HG03103 (cell line): Measurements from ENCODE around the gene BCLAF1.
"Not testable (repeated sequence)": the region's sequence is repeated elsewhere in the genome, so short reads cannot be mapped to it uniquely, and the experiment has no call there.

Source experiments
- ATAC-seq: cut with Tn5 transposase; IDR thresholded peaks from one replicate; pipeline ENCODE4 v1.9.1; 2021; ENCODE audit warnings: low read depth; ENCODE audit not compliant: unreplicated experiment

Gene BCLAF1

DNA sequence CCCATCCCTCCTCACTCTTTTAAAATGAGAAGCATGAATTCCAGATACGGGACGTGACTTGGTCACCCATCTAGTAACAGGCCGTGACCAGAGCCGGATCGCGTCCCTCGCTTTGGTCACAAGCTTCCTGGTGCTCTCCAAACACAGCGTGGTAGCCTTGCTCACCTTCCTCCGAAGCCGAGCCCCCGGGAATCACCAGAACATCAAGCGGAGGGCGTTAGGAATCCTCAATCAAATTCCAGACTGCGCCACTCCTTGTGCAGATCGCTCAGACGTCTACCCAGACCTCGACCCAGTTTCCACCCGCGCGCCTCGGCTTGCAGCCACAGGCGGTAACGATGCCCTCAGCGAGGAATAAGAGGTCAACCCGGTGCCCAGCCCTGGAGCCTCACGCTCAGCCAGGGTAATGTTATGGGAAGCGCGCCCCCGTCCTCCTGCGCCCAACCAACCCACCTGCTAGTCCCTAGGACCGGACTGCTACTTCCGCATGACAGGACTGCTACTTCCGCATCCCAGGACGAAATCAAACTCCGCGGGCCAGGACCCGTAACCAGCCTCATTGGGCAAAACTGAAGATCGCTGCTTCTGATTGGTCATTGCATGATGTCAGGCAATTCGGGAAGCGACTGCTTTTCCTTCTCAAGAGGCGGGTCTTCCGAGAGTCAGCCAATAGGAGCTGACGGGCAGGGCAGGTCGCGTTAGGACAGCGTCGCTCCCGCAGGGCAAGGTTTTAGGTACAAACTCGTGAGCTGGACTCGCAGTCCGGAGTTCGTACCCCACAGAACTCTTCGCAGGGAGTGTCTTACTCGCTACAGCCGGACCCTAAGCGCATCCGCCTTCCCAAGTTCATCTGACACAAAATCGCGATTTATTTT is 39.6 kb downstream of the BCLAF1 start, which contains the start of gene MTFR2:
TSS of gene MTFR2 (minus strand) at position 501 of the 875 bp plus-strand sequence. CDS start 1,212 bp downstream, outside the sequence.
- ATAC-seq, result peak; percentile 96

DNA sequence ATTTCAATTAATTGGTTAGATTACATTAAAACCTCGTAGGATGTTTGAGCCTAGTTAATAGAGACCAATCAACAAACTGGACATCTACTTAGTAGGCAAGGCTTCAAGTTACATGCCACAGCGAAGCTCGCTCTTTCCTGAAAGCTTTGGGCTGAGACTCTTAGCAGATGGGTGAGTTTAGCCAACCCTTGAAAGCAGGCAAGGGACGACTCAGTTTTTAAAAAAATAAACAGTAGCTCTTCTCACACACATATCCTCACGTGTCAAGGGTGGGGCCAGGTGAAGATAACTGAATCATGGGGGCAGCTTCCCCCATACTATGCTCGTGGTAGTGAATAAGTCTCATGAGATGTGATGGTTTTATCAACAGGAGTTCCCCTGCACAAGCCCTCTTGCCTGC is 40.3 kb downstream of the BCLAF1 start:
- no peak for ATAC-seq

DNA sequence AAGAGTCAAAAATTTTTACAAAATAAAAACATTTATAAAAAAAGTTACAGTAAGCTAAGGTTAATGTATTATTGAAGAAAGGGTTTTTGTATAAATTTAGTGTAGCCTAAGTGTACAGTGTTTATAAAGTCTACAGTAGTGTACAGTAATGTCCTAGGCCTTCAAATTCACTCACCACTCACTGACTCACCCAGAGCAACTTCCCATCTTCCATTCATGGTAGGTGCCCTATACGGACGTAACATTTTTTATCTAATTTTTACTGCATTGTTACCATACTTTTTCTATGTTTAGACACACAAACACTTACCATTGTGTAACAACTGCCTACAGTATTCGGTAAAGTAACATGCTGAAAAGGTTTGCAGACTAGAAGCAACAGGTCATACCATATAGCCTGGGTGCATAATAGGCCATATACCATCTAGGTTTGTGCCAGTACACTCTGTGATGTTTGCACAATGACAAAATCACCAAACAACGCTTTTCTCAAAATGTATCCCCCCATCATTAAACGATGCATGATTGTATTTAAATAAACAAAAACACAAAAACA is 45.5 kb downstream of the BCLAF1 start:
- ATAC-seq, result no peak

DNA sequence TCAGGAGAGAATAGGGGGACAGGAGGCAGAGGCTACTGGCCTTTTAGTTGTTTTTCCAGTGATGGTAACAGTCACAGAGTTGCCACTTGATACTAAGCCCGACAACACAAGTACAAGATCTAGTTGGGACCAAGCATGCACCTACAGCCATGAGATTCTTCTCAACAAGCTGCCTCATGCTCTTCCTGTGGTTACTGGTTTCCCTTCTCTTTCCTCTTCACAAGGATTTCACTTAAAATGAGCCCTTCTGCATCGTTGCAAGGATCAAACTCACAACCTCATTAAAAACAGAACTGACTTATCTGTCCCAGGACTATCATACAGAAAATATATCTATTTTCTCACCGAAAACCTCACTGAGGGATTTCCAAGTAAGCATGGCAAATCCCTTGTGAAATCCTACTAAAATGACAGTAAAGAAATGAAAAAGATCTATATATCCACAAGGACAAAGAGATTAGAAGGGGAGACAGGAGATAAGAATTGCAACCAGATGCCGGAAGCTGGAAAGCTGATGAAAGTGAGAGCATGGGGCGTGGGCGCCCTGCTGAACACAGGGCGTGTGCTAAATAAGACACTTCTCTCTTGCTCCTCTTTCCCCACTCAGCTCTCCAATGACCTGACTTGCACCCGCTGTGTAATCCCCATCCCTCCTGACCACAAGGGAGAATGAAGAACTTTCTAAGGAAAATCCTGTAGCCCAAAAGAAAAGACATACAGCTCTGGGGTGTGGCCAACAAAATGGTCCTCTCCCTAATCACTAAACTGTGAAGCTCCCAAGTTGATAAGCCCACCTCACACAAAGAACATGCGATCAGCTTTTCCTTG is 53.0 kb downstream of the BCLAF1 start:
- no peak for ATAC-seq

DNA sequence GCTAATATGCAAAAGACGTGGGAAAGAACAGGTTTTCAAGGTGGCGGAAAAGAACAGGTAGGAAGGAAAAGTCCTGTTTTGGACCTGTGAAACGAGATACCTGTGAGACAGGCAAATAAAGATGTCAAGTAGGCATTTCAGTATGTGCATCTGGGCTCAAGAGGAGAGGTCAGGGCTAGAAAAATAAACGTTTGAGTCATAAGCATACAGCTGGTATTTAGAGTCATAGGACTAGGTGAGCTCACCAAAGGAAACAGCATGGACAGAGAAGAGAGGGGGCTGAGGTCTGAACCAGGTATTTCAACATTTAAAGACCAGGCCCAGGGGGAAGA is 54.4 kb downstream of the BCLAF1 start:
- ATAC-seq, result no peak

DNA sequence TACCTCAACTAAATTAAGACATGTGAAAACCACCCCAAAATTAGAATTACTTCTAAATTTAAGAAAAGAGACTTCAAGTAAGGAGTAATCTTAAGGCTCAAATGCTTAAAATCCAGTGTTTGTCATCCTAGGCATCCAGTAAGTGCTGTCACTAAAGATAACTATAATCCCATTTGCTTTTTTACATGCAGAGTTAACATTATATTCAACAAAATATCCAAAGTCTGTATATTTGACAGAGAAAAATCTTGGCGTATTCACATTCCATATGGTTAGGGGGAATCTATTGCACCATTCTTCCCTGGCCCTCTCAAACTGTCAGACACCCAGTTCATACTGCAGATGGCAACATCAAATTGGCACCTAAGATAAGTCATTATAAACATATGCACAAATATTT is 56.9 kb downstream of the BCLAF1 start:
- no peak for ATAC-seq

DNA sequence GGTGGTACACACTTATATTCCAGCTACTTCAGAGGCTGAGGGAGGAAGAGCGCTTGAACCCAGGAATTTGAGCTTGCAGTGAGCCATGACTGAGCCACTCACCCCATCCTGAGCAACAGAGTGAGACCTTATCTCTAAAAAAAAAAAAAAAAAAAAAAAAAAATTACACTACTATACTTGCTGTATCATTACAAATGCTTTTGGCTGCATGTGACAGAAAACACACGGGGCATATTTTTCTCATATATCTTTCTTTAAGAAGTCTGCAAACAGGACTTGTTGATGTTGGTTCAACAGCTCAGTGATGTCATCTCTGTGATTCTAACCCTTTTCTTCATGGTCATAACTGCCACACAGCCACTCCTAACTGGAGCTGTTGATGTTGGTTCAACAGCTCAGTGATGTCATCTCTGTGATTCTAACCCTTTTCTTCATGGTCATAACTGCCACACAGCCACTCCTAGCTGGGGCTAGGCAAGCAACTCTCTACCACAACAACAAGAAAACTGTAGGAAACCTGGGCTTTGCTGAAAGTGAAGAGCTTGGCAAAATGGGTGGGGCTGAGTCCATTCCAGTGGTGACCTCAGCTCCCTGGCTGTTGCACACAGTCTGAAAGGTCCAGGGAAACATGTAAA is 59.3 kb downstream of the BCLAF1 start:
- no peak for ATAC-seq

DNA sequence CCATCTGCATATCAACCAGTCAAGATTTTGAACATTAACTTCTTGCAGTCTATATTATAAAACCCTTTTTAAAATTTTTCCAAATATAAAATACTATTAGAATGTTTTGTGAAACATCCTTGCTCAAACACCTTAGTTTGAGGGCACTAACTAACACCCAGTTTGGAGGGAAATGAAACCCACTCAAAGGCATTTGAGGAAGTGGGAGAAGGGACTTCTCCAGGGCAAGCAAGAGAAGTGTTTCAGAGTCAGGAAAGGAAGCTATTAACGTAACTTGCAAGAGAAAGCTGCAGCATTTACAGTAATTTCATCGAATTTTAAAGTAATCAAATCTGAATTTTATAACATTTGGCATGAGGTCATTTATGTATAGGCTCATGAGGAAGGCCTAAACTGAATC is 60.8 kb downstream of the BCLAF1 start:
- ATAC-seq, result no peak

DNA sequence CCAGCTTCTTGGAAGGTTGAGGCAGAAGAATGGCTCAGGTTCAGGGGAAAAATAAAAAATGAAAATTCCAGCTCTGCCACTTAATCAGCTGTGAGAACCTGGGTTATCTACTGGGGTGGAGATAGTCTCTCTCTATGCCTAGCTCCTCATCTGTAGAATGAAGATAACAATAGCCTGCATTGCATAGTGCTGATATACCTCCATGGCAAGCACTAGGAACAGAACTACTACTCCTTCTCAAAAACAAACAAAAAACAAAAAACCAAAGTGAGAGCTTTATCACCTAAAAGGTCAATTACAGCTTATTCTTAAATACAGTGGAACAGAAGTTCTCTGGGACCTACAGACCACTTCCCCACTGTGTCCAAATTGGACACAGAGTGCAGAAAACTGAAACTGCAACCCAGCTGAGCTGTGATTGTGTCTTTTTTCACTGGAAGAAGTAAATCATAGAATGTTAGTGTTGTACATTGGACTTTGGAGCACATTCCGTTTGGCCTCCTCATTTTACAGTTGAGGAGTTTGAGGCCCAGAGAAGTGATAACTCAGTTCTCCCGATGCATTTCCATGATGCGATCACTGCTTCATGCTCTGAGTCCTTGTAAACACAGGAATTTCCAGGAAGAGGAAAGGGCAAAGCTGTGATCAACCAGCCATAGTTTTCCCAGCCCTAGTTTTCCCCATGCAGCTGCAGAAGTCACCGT is 62.8 kb downstream of the BCLAF1 start:
- no peak for ATAC-seq

DNA sequence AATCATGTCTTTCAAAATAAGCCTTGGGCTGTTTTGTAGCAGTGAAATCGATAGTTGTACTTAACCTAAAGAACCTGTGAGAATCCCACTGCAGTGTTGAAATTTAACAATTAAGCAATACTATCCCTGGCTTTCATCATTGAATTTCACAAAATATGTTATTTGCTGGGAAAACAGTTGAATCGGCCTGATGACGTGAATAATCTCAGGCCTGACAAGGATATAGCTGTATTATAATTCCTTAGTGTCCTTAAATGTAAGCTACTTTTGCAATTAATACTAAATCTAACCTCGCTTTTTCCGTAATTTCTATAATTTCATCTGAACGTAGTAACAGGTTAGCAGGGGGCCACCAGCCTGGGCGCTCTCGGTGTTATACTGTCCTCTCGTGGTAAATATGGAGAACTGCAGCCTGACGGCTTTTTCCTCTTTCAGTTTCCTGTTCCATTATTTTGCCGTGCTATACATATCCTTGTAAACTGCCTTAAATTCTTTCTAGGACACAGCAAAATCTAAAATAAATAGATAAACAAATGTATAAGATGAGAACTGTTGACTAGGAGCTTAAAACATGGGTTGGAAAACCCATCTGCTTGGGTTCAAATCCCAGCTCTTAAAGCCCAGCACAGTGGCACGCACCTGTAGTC is 63.5 kb downstream of the BCLAF1 start:
- ATAC-seq, result no peak

DNA sequence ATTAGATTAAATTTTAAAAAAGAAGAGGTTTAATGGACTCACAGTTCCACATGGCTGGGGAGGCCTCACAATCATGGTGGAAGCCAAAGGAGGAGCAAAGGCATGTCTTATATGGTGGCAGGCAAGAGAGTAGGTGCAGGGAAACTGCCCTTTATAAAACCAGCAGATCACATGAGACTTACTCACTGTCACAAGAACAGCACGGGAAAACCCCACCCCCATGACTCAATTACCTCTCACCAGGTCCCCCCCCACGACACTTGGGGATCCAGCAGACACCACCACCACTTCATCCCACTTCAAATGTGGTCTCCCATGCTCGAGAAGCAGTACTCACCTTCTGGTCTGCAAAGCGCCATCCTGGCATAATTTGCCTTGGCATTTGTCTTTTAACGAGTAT is 64.2 kb downstream of the BCLAF1 start:
- ATAC-seq, result no peak

DNA sequence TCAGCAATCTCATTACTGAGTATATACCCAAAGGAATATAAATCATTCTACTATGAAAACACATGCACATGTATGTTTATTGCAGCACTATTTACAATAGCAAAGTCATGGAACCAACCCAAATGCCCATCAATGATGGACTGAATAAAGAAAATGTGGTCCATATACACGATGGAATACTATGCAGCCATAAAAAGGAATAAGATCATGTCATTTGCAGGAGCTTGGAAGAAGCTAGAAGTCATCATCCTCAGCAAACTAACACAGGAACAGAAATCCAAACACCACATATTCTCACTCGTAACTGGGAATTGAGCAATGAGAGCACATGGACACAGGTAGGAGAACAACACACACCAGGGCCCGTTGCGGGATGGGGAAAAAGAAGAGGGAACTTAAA is 64.7 kb downstream of the BCLAF1 start:
- ATAC-seq, result not testable (repeated sequence)

DNA sequence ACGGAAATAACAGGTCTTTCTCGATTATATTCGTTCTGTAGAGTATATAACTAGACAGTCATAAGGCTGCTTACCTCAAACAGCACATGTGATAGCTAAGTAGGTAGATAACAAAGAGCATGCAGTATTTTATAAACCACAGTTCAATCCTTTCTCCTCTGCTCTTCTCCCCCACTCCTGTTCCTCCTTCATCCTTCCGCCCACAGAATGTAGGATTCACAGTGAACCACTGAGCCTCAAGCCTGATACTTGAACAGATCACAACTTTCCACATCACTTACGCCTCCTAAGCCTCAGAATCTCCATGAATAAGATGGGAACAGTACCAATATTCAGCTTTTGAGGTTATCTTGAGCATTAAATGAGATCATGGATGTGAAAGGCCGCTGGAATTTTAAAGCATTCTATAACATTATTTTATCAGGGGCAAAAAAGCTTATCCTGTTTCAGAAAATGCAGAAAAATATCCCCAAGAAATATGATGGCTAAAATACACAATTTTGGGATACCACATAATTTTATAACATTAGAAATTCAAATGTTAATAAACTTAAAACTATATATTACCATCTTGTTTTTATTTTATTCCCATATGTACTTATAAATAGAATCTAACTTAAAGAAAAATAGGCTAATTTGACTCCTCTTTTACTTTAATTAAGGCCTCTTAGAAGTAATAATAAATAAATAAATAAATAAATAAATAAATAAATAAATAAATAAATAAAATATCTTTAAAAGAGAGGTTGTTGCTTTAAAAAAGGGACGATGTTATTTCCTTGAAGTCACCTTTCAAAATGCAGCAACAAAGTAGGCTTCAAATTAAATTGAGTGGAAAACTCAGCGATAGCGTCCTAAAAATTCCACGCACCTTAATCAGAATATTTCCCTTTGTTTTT is 72.9 kb downstream of the BCLAF1 start:
- no peak for ATAC-seq

DNA sequence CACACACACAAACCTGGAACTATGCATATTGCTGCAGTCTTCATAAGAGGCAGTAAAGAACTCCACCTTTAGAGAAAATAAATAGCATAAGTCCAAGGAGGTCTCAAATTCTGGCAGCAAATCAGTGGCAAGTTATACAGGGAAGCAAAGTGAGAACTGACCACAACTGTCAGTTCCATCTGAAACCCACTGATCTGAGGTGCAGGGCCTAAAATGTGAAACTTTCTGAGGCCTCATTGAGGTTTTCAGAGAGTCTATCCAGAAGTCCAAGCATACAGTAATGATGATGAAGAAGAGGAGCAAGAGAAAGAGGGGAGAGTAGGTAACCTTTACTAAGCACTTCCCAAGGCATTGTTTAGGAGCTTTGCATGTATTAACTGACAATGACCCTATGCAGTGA is 75.8 kb downstream of the BCLAF1 start:
- ATAC-seq, result no peak

DNA sequence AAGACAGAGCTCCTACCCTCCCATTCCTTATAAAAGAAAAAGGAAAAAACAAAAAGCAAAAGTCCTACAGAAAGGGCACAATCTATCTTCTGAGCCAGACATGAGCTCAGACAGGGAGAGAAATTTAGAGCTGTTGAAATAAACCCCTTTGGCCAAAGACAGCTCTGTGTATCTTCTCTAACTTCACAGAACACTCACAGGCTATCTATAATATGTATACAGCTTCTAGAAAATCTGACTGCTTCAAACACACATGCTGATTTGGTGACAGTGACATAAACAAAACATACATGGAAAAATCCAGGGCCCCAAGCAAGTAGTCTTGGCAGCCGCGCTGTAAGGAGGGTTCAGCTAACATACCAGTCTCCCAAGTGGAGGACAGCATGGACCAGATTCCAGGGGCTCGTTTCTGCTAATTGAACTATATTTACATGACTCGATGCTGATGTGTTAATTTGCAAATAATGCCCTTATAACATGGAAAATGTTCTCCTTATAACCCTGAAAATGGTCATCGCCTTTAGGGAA is 76.6 kb downstream of the BCLAF1 start:
- no peak for ATAC-seq

DNA sequence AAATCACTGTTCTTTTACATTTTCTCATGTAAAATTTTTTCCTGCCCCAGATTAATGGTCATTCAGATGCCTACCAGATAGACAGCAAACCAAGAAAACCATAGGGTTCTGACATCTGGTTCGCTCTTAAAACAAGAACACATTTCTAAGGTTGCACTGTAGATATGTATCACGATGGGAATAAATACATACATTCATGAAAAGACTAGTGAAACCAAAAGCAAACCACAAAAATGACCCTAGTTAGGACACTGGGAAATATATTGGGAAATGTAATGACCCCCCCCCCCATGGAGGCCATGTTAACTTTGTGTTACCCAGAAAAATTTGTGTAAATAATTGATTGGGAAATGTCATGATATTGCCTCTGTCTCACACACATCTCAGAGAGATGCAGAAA is 77.0 kb downstream of the BCLAF1 start:
- ATAC-seq, result no peak

DNA sequence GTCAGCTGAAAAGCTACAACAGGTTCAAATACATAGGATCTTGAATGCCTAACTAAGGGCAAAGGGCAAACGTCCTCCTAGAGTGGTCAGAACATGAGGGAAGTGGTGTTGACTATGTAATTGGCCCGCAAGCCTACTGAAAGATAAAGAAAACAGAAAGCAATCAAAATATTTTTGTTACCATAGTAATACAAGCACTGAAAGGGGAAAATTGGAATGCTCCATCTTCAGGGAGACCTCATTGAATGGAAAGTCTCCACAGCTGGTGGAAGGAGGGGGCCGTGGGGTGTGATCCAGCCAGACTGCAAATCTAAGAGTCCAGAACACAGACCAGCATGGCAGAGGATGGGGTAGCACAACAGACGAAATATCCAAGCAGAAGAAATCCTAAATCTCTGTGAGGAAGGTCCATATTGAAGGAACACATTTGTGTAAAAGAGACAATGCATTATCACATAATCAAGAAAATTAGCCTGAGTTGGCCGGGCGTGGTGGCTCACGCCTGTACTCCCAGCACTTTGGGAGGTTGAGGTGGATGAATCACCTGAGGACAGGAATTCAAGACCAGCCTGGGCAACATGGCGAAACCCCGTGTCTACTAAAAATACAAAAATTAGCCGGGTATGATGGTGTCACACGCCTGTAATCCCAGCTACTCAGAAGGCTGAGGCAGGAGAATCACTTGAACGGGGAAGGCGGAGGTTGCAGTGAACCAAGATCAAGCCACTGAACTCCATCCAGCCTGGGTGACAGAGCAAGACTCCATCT is 79.1 kb downstream of the BCLAF1 start:
- ATAC-seq, result no peak

DNA sequence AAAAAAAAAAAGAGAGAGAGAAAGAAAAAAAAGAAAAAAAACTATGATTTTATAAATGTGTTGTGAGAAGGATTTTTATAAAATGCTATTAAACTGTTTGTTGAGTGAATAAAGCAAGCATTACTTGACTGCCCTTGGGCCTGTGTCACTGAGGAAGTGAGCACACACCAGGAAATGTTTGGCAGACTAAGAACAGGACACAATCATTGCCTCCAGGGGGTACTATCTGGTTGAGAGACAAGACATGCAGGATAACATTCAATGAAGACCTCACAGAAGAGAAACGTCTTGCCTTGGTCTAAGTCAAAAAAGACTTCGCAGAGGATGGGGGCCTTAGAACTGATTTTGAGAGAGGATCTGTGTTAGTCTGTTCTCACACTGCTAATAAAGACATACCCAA is 80.2 kb downstream of the BCLAF1 start:
- ATAC-seq, result no peak
